Common myeloid progenitor, CD34-positive (primary cell): Measurements from ENCODE around the gene BGLAP.
A peak's percentile ranks its signal among the peaks of the same experiment; 100 is the strongest.

Experiments used
- CTCF ChIA-PET: fragments of 350-600 bp; sonication (Branson Sonifier 250); formaldehyde crosslinking; loops from one replicate; lab custom pipeline; 2021; ENCODE audit warnings: antibody characterized with exemption; lab: Charles Lee
- POLR2A ChIA-PET: fragments of 350-600 bp; sonication (Branson Sonifier 250); formaldehyde crosslinking; loops from one replicate; lab custom pipeline; 2021; ENCODE audit warnings: antibody characterized with exemption; lab: Charles Lee
- DNase-seq, 3 donors: peaks; one replicate each; pipeline versions ENCODE4 v3.0.0 to v3.0.0-alpha.2; 2013
- H3K27ac ChIP-seq, 2 experiments: 1 replicate in 1 of 2; 2 replicates in 1 of 2; pipeline ENCODE4 v1.7.0; 2013; ENCODE audit warnings: inconsistent platforms in 2 of 2, low read length in 2 of 2, mild to moderate bottlenecking in 2 of 2, low read depth in 1 of 2, moderate library complexity in 1 of 2; ENCODE audit not compliant: severe bottlenecking in 2 of 2, insufficient read depth in 1 of 2, poor library complexity in 1 of 2
- H3K27me3 ChIP-seq, 5 experiments: replicated peaks in 2 of 5; 1 replicate in 3 of 5; 2 replicates in 2 of 5; pipeline versions ENCODE4 v1.6.1 to v1.7.0; 2013; ENCODE audit warnings: low read length in 4 of 5, mild to moderate bottlenecking in 2 of 5, moderate library complexity in 2 of 5, inconsistent platforms in 1 of 5; ENCODE audit not compliant: insufficient read depth in 5 of 5, control insufficient read depth in 4 of 5
- H3K36me3 ChIP-seq, 4 experiments: 1 replicate in 2 of 4; 2 replicates in 2 of 4; pipeline versions ENCODE4 v1.6.1 to v1.7.0; 2013; ENCODE audit warnings: low read length in 3 of 4, control low read depth in 1 of 4, mild to moderate bottlenecking in 1 of 4; ENCODE audit not compliant: control insufficient read depth in 4 of 4, insufficient read depth in 4 of 4
- H3K4me1 ChIP-seq, 4 experiments: 1 replicate in 3 of 4; 2 replicates in 1 of 4; pipeline versions ENCODE4 v1.6.1 to v1.7.1; 2013; ENCODE audit warnings: low read length in 3 of 4, mild to moderate bottlenecking in 3 of 4, control low read depth in 1 of 4, inconsistent platforms in 1 of 4, moderate library complexity in 1 of 4; ENCODE audit not compliant: control insufficient read depth in 4 of 4, insufficient read depth in 4 of 4; ENCODE audit errors: control extremely low read depth in 1 of 4
- H3K4me3 ChIP-seq, 7 experiments: 1 replicate in 4 of 7; 2 replicates in 3 of 7; pipeline versions ENCODE4 v1.5.1 to v1.7.0; 2013; ENCODE audit warnings: mild to moderate bottlenecking in 7 of 7, low read length in 6 of 7, moderate library complexity in 6 of 7, inconsistent platforms in 2 of 7, low read depth in 2 of 7, control low read depth in 1 of 7; ENCODE audit not compliant: insufficient read depth in 4 of 7, control insufficient read depth in 1 of 7; ENCODE audit errors: extremely low read depth in 1 of 7
- H3K9me3 ChIP-seq, 5 experiments: 1 replicate in 4 of 5; 2 replicates in 1 of 5; pipeline versions ENCODE4 v1.6.1 to v1.7.1; 2013; ENCODE audit warnings: low read length in 4 of 5, mild to moderate bottlenecking in 2 of 5, inconsistent platforms in 1 of 5, low read depth in 1 of 5, moderate library complexity in 1 of 5; ENCODE audit not compliant: control insufficient read depth in 4 of 5, insufficient read depth in 2 of 5; ENCODE audit errors: control extremely low read depth in 1 of 5
- WGBS: methylation state at CpG from one replicate; pipeline ENCODE4 v1.1.5; 2013; ENCODE audit not compliant: insufficient coverage; 5-methylcytosine and 5-hydroxymethylcytosine counted together

The BGLAP gene

GRCh38 chr1:156289857-156290256, 47.9 kb downstream of the BGLAP start:
- peaks cover 0 to 51% (median 14%) of the 10 kb centered on the region in 4 experiments for H3K36me3 ChIP-seq
- H3K4me1 ChIP-seq: peaks cover under 1 to 16% (median 10%) of the 10 kb centered on the region in 4 experiments
- H3K27me3 ChIP-seq: no peaks in the 10 kb centered on the region
- ChIA-PET POLR2A (no interaction called here), CTCF (interaction anchor here (0.7 kb wide), 1 partner anchor 193 kb away, joined by 3 read pairs; no protein-coding TSS in a partner anchor)
- H3K4me3 ChIP-seq: no peak overlapping the region
- no peaks in the 10 kb centered on the region for H3K9me3 ChIP-seq
- H3K27ac ChIP-seq: no peak overlapping the region
- no peak for DNase-seq

- Histone ChIP-seq H3K27ac (peak overlapping the region in 1 of 2 experiments; percentile 64), H3K4me1 (peaks cover 9 to 26% (median 18%) of the 10 kb centered on the region in 4 experiments), H3K27me3 (no peaks in the 10 kb centered on the region), H3K9me3 (no peaks in the 10 kb centered on the region), H3K4me3 (peak overlapping the region in 5 of 7 experiments; percentile 13 to 75 (median 59)), H3K36me3 (peaks cover 0 to 44% (median 9%) of the 10 kb centered on the region in 4 experiments)
- ChIA-PET CTCF (interaction anchor here (1.0 to 1.2 kb wide), 2 partner anchors 8 to 15 kb away, joined by 3 to 5 read pairs; partner anchors contain the start of gene SMG5), POLR2A (interaction anchor here (1.4 kb wide), 1 partner anchor 9 kb away, joined by 5 read pairs; the partner anchor contains the start of gene SMG5)
- peak; percentile 64 to 78 (median 76) for DNase-seq
- 25% methylated on average over 36 of the region's 37 CpGs for WGBS
Observed at GRCh38 chr1:156291226-156292061, 49.5 kb downstream of the BGLAP start.
